DMS53 (cell line): Measurements from ENCODE around the gene PREB.
"Not testable (repeated sequence)": the region's sequence is repeated elsewhere in the genome, so short reads cannot be mapped to it uniquely, and the experiment has no call there.

Experiments used
- DNase-seq: peaks from one replicate; lab custom pipeline; 2025; lab: John Stamatoyannopoulos, UW

Gene PREB

DNA sequence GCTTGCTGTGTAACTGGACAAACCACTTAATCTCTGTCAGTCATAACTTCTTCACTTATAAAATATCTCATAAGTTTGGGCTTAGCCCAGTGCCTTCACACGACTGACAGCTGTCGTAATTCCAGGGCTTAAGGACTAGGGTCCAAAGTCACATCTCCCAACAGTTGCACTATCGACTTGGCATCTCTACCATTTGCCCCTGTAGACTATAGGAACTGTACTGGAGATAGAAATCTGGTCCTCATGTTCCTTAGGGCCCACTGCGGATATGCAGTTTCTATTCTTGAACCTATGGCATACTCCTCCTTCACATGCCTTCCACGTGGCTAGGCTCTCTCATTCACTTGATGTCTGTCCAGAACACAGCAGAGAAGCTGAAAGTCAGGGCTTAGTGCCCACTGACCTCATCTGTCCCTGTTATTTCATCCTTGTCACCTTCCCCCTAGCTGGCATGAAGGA lies 8.2 kb downstream of the PREB start:
- no peak for DNase-seq

GRCh38 chr2:27125104-27125503 lies 9.3 kb downstream of the PREB start:
- DNase-seq, result no peak

GRCh38 chr2:27123302-27124150 lies 10.9 kb downstream of the PREB start, which contains the start of gene ABHD1:
Gene ABHD1, plus strand, starts transcription at chr2:27123815. Its CDS starts 134 bp downstream, at chr2:27123949.
- peak; percentile 72 for DNase-seq

GRCh38 chr2:27122791-27123190 lies 11.6 kb downstream of the PREB start:
- DNase-seq, result no peak

- no peak for DNase-seq
Observed at GRCh38 chr2:27121906-27122305, 12.5 kb downstream of the PREB start.

GRCh38 chr2:27119330-27119670 lies 15.1 kb downstream of the PREB start:
- DNase-seq, result not testable (repeated sequence)

DNA sequence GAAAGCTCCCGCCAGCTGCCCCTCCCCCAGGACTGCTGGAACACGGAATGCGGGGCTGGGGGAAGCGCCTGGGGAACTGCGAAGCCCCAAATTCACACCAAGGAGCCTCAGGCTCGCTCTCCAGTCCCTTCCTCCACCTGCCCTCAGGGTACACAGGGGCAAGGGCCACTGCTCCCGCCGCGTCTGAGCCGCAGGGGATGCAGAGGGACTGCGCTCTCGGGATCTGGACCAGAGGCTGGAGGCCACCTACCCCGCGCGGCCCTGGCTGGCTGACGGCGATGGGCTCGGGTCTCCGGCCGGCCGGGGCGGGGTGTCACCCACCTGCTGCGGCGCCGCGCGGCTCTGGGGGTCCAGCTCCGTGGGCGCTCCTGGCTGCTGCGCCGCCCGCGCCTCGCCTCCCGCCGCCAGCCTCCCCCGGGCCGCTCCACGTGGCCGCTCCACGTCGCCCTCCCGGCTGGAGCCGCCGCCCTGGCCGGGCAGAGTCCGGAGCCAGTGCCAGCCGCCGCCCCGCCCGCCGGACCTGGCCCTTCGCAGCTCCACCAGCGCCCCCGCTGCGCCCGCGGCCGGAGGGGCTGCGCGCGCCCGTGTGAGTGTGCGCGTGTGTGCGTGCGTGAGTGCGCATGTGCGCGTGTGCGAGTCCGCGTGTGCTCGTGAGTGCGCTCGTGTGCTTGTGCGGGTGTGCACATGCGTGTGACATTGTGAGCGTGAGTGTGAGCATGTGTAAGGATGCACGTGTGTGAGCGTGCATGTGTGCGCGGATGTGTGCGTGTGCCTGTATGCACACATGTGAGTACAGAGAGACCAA lies 15.7 kb downstream of the PREB start, which contains the start of gene CGREF1:
CGREF1 (minus strand) TSS at position 604 of the 805 bp plus-strand sequence. CDS start 14,762 bp downstream, outside the sequence.
- DNase-seq, result peak; percentile 56

DNA sequence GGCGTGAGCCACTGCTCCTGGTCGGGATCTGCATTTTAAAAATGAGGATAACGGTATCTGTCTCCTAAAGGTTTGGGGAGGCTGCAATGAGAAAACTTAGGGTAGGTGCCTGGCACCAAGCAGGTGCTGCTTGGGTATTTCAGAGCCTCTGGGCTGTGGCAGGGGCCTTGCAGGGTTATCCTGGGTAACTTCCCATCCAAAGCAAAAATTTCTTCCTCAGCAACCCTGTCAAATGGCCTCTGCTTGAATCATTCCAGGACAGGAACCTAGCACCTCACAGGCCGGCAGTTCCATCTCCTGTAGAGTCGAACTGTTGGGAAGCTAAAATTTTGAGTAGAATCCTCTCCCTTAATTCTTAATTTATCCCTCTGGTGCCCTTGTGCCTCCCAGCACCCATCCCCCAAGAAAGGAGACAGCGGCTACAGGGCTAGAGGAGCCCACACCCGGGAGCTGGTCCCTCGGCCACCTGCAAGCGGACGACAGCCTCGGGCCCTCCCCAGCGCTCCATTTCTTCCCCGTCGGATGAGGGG lies 16.4 kb downstream of the PREB start:
- peak; percentile 56 for DNase-seq

DNA sequence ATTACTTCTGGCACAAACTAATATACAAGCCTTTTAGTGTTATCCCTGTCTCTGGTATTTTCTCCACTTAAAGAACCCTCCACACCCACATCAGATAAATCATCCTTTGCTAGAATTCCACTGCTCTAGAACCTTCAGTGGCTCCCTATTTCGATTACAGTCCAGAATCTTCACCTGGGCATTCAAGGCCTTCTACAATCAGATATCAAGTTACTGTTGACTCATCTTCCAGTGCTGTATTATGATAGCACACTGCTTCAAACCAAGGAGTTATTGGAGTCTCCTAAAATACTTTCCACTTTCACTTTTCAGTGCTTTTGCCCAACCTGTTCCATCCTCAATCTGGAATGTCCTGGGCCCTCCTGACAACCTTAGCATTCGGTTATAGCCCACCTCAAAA lies 18.9 kb downstream of the PREB start:
- peak; percentile 20 for DNase-seq

- not testable (repeated sequence) for DNase-seq
Observed at GRCh38 chr2:27111392-27112078, 22.9 kb downstream of the PREB start.

DNA sequence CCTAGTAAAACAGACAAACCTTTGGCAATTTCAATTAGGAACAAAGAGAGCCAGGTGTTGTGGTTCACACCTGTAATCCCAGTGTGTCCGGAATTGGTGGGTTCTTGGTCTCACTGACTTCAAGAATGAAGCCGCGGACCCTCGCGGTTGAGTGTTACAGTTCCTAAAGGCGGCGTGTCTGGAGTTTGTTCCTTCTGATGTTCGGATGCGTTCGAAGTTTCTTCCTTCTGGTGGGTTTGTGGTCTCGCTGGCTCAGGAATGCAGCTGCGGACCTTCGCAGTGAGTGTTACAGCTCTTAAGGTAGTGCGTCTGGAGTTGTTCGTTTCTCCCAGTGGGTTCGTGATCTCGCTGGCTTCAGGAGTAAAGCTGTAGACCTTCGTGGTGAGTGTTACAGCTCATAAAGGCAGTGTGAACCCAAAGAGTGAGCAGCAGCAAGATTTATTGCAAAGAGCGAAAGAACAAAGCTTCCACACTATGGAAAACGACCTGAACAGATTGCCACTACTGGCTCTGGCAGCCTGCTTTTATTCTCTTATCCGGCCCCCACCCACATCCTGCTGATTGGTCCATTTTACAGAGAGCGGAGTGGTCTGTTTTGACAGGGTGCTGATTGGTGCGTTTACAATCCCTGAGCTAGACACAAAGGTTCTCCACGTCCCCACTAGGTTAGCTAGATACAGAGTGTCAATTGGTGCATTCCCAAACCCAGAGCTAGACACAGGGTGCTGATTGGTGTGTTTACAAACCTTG lies 23.7 kb downstream of the PREB start:
- not testable (repeated sequence) for DNase-seq

DNA sequence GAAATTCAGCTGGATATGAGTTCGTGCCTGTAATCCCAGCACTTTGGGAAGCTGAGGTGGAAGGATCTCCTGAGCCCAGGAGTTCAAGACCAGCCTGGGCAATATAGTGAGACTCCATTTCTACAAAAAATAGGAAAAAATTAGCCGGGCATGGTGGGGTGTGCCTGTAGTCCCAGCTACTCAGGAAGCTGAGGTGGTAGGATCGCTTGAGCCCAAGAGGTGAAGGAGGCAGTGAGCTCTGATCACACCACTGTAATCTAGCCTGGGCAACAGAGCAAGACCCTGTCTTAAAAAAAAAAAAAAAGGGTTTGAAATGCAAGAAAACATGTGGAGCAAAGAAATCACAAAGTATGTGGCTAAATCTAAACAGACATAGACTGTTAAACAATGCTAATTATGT lies 25.4 kb downstream of the PREB start:
- no peak for DNase-seq

- DNase-seq, result no peak
Observed at GRCh38 chr2:27108221-27108620, 26.2 kb downstream of the PREB start.

DNA sequence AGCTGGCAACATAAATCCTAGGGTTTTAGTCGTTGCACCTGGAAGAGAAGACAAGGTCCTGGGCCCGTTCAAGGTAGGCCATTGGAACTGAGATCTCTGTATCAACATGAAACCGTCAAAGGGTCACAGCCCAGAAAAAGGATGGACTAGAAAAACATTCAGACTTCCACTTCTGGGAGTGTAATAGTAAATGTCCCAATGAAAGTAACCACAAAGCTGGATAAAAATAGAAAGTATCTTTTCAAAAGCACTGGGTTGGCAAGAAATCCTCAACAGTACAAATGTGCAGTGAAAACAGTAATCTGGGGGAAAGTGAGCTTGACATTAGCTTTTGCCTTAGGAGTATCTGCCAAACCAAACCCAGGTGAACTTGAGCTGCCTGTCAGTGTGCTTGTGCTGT lies 28.5 kb downstream of the PREB start:
- no peak for DNase-seq

GRCh38 chr2:27102329-27102728 lies 32.1 kb downstream of the PREB start:
- no peak for DNase-seq

- DNase-seq, result no peak
Observed at GRCh38 chr2:27100036-27100435, 34.4 kb downstream of the PREB start.

DNA sequence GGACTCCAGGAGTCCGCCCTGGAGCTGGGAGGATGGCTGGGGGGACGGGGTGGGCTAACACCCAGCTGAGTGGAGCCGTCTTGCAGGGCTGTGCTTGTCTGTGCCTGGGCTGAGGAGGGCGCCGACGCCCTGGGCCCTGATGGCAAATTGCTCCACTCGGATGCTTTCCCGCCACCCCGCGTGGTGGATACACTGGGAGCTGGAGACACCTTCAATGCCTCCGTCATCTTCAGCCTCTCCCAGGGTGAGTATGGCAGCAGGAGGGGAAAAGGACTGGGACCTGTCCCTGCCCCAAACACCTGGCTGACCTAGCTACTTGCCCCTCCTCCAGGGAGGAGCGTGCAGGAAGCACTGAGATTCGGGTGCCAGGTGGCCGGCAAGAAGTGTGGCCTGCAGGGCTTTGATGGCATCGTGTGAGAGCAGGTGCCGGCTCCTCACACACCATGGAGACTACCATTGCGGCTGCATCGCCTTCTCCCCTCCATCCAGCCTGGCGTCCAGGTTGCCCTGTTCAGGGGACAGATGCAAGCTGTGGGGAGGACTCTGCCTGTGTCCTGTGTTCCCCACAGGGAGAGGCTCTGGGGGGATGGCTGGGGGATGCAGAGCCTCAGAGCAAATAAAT lies 35.0 kb downstream of the PREB start:
- DNase-seq, result peak; percentile 71

DNA sequence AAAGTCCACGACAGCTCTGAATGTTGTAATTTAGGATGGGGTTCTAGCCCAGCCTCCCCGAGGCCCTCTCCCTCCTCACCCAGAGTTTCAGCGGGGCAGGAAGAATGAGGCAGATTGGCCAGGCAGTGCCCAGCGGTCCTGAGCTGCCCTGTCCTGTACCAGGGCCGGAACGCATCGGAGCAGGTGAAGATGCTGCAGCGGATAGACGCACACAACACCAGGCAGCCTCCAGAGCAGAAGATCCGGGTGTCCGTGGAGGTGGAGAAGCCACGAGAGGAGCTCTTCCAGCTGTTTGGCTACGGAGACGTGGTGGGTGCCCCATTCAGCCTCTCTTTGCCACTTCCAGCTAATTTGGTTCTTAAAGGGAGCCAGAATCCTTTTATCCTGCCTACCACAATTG lies 37.1 kb downstream of the PREB start:
- DNase-seq, result no peak

DNA sequence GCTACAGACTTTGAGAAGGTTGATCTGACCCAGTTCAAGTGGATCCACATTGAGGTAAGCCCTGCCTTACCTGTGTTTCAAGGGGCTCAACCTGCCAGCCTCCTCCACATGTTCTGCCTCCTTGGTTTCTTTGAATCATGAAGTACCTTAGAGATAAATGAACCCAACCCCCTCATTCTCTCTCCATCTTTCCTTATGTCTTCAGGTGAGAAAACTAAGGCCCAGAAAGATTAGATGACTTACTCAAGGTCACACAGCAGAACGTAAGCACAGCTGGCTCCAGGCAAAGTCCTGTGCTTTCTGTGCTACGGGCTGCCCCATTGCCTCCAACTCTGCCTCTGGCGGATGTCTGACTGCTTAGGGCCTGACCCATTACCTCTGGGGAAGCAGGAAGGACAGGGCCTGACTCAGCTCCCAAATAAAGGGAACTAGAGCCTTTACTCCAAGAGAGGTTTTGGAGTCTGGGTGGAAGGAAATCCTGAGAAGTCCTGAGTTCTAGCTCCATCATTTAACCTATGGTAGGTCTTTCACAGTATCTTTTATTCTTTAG lies 37.6 kb downstream of the PREB start:
- no peak for DNase-seq
